GM18868 (cell line): ENCODE data around the gene TAF7L.

Experiments
- ATAC-seq: cut with Tn5 transposase; IDR thresholded peaks from one replicate; pipeline ENCODE4 v1.9.1; 2021; ENCODE audit warnings: mild to moderate bottlenecking, moderate library complexity; ENCODE audit not compliant: unreplicated experiment

Gene TAF7L

DNA sequence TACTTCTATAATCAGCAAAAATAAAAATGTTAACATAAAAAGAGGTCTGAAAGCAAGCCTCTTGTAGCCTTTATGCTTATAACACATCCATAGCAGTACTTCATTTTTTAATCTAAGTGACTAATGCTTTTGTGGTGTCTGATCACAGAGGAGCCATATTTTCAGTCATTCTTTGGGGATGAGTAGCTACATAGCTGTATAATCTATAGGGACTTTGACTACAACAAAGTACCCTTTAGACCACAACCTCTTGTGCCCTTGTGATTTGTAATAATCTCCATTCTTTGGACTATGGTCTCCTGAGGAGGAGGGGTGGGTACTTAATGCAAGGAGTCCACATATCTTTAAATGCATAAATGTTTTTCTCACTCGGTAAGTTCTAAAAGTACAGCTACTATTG, 62.0 kb downstream of the TAF7L start:
- no peak for ATAC-seq

DNA sequence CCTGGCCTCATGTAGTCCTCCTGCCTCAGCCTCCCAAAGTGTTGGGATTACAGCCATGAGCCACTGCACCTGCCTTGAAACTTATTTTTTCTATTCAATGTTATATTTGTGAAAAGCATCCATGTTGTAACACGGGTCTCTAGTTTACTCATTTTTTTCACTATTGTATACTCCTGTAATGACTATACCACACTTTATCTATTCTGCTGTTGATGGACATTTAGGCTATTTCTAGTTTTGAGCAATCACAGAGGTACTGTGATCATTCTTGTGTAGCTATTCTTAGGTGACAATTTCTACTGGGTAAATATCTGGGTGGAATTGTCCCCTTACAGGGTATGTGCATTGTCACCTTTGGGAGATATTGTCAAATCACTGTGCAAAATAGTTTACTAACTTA, 67.9 kb downstream of the TAF7L start:
- ATAC-seq = peak; percentile 91

DNA sequence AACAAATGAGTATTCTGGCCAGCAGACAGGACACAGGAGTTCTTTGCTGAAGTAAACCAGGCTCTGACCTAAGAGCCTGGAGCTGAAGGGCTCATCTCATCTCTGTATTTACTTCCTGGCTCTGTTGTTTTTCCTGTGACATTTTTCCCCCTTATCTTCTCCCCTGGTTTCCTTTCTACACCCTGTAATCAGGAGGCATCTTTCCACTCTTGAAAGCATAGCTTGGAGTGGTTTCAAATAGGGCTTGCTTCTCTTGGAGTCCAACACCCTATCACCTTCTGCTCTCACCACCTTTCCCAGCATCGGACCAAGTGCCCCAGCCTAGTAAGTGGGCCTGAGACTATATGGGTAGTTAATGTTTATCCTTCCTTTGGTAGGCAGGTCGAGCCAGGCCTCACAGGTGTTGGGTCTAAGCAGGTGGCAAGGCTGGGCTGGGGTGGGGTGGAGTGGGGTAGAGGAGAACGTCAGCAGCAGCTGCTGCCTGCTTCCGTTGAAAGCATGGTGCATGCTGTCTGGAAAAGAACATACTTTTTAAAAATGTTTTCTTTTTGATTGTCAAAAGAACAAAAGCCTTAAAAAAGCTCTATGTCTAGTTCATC, 70.4 kb downstream of the TAF7L start:
- no peak for ATAC-seq

DNA sequence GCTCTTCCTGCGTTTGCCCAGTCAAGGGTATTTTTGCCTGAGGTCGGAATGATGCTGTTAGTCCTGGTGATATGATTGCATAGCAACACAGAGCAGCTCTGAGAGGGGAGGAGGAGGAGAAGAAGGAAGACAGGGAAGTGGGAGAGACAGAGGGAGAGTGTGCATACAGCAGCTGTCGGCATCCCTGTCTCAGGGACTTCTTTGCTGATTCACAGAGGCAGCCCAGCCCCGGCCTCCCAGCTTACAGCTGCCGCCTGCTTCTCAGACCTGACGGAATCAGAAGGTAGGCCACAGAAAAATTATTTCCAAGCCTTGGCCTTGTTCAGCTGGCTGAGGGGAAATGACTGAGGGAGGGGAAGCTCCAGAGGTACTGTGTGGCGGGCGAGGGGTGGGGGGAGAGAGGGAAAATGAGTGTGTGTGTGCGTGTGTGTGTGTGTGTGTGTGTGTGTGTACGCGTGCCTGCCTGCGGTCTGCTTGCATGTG, 71.2 kb downstream of the TAF7L start:
- ATAC-seq = no peak

DNA sequence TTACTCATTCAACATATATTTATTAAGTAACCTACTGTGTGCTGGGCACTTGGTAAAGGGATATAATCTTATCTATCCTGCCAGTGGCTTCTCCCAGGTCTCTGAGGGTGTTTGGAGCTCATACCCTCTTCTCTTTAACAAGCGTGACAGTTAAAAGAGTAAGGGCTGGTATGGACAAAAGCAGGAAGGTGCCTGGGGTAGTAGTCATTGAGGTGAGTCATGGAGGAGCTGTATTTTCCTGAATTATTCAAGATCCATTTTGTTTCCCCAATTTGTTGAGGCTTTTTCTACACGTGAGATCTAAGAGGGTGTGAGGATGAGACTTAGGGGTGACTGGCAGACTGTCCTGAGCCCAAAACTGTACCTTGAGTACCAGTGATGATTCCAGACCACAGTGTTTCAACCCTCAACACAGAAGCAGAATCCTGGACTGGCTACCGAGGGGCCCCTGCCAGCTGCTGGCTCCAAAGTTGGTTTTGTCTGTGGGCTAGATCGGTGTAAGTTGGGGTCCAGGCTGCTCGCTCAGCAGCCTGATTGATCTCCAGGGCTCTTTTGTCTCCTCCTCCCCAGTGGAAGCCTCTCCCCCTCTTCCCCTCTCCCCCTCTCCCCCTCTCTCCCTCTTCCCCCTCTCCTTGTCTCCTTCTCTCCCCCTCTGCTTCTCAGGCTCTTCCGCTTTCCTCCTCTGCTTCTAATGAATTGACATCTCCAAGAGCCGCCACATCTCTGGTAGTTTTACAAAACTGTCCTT, 71.8 kb downstream of the TAF7L start, which contains the start of gene DRP2:
Gene DRP2, plus strand, starts transcription at position 671 of the 748 bp plus-strand sequence. CDS start 11,862 bp downstream, outside the sequence.
- no peak for ATAC-seq
